AG04450 (cell line): Measurements from ENCODE around the gene SLIT3. TPM values are rescaled to one million over a fixed set of nuclear protein-coding genes. Genes with fewer than 3 reads are reported as not detected.

ENCODE experiments used
- CTCF ChIA-PET: fragments of 300-600, 350-600 bp; formaldehyde crosslinking; extraction: SDS; loops from one replicate; lab custom pipeline; 2022; ENCODE audit warnings: antibody characterized with exemption, inconsistent platforms; lab: Charles Lee
- POLR2A ChIA-PET: fragments of 350-600 bp; formaldehyde crosslinking; extraction: SDS; loops from one replicate; lab custom pipeline; 2021; ENCODE audit warnings: antibody characterized with exemption, inconsistent platforms; lab: Yijun Ruan, JAX
- DNase-seq: peaks from one replicate; pipeline ENCODE4 v3.0.0-alpha.2; 2011; ENCODE audit warnings: low read depth, low spot score
- H3K27ac ChIP-seq: one replicate; pipeline ENCODE4 v1.5.1; 2012; ENCODE audit warnings: low read depth, low read length, control low read depth
- H3K27me3 ChIP-seq: one replicate; pipeline ENCODE4 v1.6.0; 2012; ENCODE audit warnings: low read length; ENCODE audit not compliant: control insufficient read depth, insufficient read depth
- H3K4me3 ChIP-seq: 2 replicates; pipeline ENCODE4 v1.5.1; 2011; ENCODE audit warnings: mild to moderate bottlenecking, low read depth, low read length, control low read depth
- H3K9me3 ChIP-seq: 2 replicates; pipeline ENCODE4 v1.5.1; 2012; ENCODE audit warnings: low read length; ENCODE audit not compliant: control insufficient read depth, insufficient read depth
- polyA plus RNA-seq: library from polyadenylated mRNA; depleted of rRNA; stranded (reverse); fragments of >200 nt; gene quantifications from 2 replicates; pipeline ENCODE4 v1.2.3, GENCODE V29; 2011
- TF ChIP-seq, protein P1 (sequence below): IDR thresholded peaks from 2 replicates; pipeline ENCODE4 v1.5.1; 2011; ENCODE audit warnings: low read depth, low read length, control low read depth, inconsistent platforms

SLIT3 gene
- polyA plus RNA-seq, 1 experiment: 0.26 TPM

GRCh38 chr5:168649306-168649705 is 651.6 kb downstream of the SLIT3 start:
- Histone ChIP-seq H3K4me3 (no peak overlapping the region), H3K9me3 (no peaks in the 10 kb centered on the region), H3K27ac (no peak overlapping the region), H3K27me3 (no peaks in the 10 kb centered on the region)
- ChIA-PET CTCF (no interaction called here), POLR2A (no interaction called here)
- DNase-seq: no peak
- TF ChIP-seq, protein P1, sequence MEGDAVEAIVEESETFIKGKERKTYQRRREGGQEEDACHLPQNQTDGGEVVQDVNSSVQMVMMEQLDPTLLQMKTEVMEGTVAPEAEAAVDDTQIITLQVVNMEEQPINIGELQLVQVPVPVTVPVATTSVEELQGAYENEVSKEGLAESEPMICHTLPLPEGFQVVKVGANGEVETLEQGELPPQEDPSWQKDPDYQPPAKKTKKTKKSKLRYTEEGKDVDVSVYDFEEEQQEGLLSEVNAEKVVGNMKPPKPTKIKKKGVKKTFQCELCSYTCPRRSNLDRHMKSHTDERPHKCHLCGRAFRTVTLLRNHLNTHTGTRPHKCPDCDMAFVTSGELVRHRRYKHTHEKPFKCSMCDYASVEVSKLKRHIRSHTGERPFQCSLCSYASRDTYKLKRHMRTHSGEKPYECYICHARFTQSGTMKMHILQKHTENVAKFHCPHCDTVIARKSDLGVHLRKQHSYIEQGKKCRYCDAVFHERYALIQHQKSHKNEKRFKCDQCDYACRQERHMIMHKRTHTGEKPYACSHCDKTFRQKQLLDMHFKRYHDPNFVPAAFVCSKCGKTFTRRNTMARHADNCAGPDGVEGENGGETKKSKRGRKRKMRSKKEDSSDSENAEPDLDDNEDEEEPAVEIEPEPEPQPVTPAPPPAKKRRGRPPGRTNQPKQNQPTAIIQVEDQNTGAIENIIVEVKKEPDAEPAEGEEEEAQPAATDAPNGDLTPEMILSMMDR: no peak

GRCh38 chr5:168648576-168648975 is 652.4 kb downstream of the SLIT3 start:
- ChIA-PET POLR2A (no interaction called here), CTCF (interaction anchor here (0.6 to 0.9 kb wide), 3 partner anchors 30 to 297 kb away, joined by 3 read pairs; no protein-coding TSS in a partner anchor)
- Histone ChIP-seq H3K27ac (no peak overlapping the region), H3K4me3 (no peak overlapping the region), H3K9me3 (no peaks in the 10 kb centered on the region; the same call in 1 of the 2 replicates), H3K27me3 (no peaks in the 10 kb centered on the region)
- no peak for DNase-seq
- TF ChIP-seq, protein P1: no peak

DNA sequence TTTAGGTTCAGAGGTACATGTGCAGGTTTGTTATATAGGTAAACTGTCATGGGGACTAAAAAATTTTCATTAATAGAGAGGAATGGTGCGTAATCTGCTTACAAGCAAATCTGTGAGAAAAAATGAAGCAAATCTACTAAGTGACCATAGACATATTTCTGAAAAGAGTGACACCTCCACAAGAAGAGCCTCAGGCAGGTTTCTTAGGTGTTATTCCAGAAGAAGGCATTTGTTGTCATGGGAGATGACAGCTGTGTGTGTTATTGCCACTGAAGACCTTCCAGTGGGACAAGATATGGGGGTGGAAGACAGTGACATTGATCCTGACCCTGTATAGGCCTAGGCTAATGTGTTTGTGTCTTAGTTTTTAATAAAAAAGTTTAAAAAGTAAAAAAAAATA is 652.9 kb downstream of the SLIT3 start:
- DNase-seq: no peak
- no peaks in the 10 kb centered on the region for H3K27me3 ChIP-seq
- POLR2A ChIA-PET: no interaction called here
- H3K27ac ChIP-seq: no peak overlapping the region
- TF ChIP-seq, protein P1: no peak
- H3K9me3 ChIP-seq: no peaks in the 10 kb centered on the region; the same call in 1 of the 2 replicates
- no peak overlapping the region for H3K4me3 ChIP-seq
- CTCF ChIA-PET: interaction anchor here (0.6 to 0.9 kb wide), 3 partner anchors 30 to 298 kb away, joined by 3 read pairs; no protein-coding TSS in a partner anchor

DNA sequence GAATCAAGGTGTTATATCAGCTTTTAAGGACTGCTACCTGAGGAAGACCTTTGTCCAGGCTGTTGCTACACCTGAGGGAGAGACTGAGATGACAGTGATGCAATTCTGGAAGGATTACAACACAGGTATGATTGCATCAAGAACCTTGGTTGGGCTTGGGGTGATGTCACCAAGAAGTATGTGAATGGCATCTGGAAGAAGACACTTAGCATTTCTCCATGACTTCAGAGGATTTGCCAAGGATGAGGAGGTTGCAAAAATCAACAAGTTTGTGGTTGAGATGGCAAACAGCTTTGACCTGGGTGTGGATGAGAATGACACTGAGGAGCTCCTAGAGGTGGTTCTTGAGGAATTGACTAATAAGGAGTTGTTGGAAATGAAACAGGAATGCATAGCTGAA is 653.9 kb downstream of the SLIT3 start:
- no peak overlapping the region for H3K4me3 ChIP-seq
- no peak for DNase-seq
- ChIA-PET CTCF (no interaction called here), POLR2A (no interaction called here)
- H3K27me3 ChIP-seq: no peaks in the 10 kb centered on the region
- H3K27ac ChIP-seq: no peak overlapping the region
- no peaks in the 10 kb centered on the region; the same call in 1 of the 2 replicates for H3K9me3 ChIP-seq
- TF ChIP-seq, protein P1: no peak

GRCh38 chr5:168646335-168646734 is 654.6 kb downstream of the SLIT3 start:
- no peaks in the 10 kb centered on the region for H3K27me3 ChIP-seq
- CTCF ChIA-PET: no interaction called here
- POLR2A ChIA-PET: no interaction called here
- H3K27ac ChIP-seq: no peak overlapping the region
- DNase-seq: no peak
- TF ChIP-seq, protein P1: no peak
- H3K4me3 ChIP-seq: no peak overlapping the region
- no peaks in the 10 kb centered on the region; the same call in 1 of the 2 replicates for H3K9me3 ChIP-seq
